ENCODE data around the gene SPNS2.
A peak's percentile ranks its signal among the peaks of the same experiment; 100 is the strongest.

Gene SPNS2, protein sequence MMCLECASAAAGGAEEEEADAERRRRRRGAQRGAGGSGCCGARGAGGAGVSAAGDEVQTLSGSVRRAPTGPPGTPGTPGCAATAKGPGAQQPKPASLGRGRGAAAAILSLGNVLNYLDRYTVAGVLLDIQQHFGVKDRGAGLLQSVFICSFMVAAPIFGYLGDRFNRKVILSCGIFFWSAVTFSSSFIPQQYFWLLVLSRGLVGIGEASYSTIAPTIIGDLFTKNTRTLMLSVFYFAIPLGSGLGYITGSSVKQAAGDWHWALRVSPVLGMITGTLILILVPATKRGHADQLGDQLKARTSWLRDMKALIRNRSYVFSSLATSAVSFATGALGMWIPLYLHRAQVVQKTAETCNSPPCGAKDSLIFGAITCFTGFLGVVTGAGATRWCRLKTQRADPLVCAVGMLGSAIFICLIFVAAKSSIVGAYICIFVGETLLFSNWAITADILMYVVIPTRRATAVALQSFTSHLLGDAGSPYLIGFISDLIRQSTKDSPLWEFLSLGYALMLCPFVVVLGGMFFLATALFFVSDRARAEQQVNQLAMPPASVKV

DNA sequence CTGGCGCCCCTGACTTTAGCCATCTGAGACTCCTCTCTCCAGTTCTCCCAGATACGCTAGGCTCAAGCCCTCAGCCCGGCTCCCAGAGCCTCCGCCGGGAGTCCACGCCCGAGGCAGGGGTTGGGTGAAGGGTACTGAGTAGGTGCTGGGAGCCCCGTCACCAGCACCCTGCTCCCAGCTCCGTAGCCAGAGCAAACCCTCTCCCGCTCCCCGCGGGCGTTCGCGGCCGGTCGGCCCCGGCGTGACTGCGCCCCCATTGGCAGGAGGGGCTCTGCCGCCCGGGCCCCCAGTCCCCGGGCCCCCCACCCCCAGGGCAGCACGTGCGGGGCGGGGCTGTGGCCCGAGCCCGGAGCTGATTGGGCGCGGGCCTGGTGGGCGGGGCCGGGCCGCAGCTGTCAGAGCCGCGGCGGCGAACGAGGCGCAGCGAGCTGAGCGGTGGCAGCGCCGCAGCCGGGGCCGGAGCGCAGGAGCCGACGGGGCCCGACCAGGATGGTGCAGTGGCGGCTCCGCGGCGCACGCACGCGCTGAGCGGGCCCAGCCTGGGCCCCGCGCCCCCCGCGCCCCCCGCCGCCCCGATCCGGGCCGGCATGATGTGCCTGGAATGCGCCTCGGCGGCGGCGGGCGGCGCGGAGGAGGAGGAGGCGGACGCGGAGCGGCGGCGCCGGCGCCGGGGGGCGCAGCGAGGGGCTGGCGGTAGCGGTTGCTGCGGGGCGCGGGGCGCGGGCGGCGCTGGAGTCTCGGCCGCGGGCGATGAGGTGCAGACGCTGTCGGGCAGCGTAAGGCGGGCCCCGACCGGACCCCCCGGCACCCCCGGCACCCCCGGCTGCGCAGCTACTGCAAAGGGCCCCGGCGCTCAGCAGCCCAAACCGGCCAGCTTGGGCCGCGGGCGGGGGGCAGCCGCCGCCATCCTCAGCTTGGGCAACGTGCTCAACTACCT is at the start of gene SPNS2:
Gene SPNS2, plus strand, starts transcription at position 421 of the 937 bp plus-strand sequence. Its CDS starts 167 bp downstream, at position 588.
- peak; percentile 41 for DNase-seq (ENCODE audit: low spot score)

DNA sequence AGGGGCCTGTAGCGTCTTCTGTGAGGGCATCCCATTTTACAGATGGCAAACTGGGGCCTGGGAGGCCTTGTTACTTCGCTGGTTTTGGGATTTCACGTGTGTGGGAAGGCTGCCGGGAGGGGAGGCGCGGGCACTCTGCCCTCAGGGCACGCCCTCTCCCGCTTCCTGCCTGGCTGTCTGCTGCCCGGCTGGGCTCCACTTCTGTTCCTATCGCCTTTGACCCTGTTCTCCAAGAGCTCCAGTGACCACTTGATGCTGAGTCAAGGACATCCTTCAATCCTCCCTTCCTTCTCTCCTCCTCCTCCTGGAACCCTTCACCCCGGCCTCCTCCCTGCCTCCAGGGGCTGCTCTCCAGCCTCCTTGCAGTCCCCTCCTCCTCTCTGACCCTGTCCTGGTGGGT is 48.9 kb upstream of the SPNS2 start:
- DNase-seq (ENCODE audit: low spot score) = no peak

DNA sequence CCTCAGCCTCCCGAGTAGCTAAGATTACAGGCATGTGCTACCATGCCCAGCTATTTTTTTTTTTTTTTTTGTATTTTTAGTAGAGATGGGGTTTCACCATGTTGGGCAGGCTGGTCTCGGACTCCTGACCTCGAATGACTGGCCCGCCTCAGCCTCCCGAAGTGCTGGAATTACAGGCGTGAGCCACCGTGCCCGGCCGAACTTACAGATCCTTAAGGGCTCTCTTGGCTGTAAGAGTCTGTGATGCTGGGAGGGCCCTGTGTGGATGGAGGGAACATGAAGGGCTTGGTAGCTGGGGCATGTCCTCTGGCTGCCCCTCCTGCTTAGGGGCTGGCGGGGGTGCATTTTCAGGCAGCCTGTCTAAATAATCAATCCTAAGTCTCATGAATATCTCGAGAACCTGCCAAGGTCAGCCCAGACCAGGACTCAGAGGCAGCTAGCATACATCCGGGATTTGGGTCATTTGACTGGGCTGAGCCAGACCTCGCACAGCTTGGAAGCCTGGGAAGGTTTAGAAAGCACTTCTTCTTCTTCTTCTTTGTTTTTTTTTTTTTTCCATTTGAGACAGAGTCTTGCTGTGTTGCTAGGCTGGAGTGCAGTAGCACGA is 47.9 kb upstream of the SPNS2 start:
- no peak for DNase-seq (ENCODE audit: low spot score)

DNA sequence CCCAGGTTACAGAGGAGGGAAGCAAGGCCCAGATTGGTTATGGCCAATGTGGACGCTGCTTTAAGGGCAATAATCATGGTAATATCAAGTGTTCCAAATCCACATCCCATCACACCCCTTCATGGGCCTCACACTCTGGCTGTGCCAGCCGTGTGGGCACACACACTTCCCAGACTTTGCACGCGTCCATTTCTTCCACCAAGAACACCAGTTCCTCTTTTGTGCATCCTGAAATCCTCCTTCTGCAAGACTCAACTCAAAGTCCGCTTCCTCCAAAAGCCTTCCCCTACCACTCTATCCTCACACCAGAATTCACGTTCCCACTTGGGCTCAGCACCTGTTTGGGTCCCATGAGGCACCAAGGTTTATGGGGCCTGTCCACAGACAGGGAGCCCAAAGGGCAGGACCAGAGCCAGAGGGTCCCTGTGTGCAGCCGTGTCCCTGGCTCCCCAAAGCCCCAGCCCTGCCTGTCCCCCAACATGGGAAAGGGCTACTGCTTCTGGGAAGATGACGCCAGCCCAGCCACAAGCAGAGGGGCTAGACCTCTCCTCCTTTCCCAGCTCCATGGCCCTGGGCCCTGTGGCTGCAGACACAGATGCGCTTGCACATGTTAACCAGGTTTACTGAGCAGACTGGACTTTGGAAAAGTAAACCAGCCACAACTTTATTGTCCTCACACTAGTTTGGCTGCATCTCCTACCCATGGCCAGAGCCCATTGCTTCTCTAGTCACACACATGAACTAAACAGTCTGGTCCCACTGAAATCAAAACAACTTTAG is 44.7 kb upstream of the SPNS2 start:
- no peak for DNase-seq (ENCODE audit: low spot score)

DNA sequence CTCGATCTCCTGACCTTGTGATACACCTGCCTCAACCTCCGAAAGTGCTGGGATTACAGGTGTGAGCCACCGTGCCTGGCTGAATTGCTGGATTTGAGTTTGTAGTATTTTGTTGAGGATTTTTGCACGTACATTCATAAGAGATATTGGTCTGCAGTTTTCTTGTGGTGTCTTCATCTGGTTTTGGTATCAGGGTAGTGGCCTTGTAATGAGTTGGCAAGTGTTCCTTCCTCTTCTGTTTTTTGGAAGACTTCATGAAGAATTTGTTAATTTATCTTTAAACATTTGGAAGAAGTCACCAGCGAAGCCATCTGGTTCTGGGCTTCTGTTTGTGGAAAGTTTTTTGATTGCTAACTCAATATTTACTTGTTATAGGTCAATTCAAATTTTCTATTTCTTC is 38.0 kb upstream of the SPNS2 start:
- DNase-seq (ENCODE audit: low spot score) = no peak

DNA sequence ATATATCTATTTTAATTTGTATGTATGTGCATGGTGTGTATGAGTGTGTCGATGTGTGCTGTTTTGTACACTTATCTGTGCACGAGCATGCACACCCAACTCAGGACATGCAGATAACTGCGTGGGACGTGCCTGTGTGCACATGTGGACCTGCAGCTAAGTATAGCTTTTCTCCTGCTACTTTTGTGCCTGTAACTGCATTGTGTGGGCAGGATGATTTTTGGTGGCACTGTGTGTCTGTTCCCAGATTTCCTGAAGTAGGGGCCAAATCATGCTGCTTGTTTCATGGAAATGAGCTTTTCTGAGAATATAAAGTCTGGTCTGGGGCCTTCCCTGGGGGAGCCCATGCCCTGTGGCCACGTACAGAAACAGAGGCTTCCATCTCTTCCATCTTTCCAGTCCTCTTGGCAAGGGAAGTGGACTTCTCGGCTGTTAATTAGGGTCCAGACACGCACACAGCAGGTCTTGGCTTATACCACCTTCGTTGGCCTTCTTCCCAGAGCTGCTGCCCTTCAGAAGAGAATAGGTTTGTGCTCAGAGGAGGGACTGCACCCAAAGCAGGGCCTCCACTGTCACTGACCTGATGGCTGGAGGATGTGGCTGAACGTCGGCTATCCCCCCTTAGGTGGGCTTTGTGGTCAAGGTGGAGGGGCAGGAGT is 34.7 kb upstream of the SPNS2 start:
- DNase-seq (ENCODE audit: low spot score) = no peak

DNA sequence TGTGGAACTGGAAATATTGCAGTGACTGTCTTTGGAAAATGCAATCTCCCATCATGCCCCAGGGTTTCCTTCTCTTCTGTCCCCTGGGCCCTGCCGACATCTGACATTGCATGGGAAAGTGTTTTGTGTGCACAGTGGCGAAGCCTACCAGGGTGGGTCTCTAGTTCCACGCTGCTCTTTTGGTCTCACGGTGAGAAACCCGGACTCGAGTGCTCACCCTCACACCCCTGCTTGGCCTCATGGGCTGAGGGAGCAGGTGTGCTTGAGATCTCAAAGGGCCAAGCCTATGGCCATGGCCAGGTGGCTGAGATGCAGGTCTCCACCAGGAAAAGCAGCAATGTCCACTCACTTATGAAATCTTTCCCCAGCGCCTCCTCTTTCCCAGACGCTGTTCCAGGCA is 32.9 kb upstream of the SPNS2 start:
- DNase-seq (ENCODE audit: low spot score) = no peak

DNA sequence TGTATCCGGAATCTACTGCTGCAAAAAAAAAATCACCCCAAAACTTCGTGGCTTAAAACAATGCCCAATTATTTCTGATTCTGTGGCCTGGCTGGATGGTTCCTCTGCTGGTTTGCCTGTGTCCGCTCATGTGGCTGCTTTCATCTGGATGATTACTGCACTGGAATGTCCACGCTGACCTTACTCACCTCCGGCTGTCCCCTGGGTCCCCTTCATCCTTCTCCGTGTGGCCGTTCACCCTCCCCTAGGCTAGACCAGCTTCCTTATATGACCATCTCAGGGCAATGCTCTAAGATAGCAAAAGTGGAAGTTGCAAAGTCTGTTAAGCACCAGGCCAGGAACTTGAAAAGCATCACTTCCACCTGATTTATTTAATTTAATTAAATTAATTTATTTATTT is 31.4 kb upstream of the SPNS2 start:
- DNase-seq (ENCODE audit: low spot score) = no peak

DNA sequence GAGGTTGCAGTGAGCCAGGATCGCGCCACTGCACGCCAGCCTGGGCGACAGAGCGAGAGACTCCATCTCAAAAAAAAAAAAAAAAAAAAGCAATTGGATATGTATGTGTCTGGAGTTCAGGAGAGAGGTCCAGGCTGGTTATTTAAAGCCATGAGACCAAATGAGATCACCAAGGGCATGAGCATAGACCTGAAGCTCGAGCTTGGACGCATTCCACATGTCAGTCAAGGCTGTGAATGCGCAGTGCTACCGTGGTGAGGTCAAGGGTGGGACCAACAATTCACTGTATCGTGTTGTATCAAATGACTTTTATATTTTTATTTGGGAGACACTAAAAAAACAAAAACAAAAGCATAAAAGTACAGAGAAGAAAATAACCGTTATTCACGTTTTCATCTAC is 29.1 kb upstream of the SPNS2 start:
- no peak for DNase-seq (ENCODE audit: low spot score)

DNA sequence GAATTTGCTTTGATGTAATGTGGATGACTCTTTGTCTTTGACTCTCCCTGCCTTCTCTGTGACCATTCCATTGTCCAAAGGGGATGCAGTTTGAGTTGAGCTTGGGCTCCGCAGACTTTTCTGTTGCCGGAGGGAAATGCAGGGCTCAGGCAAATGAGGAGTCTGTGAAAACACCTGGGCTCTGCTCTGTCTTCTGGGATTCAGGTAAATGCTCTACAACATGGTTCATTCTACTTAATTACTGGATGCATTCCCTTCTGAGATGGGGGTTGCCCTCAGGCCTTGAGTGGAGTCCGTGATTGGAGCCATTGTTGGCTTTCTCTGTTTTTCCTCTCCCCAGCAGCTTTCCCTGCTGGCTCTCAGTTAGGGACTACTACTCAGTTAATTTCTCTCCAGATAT is 26.4 kb upstream of the SPNS2 start:
- no peak for DNase-seq (ENCODE audit: low spot score)

DNA sequence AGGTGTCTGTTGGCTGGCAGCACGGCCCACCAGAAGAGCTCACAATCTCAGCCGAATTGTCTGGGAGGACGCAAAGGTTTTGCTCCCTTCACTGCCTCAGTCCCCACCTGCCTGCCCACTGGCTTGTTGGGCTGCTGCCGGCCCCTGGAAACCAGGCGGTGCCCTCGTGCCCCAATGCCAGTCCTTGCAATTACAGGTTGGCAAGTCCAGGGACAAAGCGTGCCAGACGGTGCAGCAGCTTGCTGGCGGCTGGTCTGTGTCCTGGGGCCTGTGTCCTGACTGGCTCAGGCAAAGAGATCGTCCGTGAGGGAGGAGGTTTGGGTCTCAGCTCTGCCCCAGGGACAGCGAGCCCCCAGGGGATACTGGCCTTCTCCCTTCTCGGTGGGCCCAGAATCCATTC is 24.6 kb upstream of the SPNS2 start:
- DNase-seq (ENCODE audit: low spot score) = no peak

DNA sequence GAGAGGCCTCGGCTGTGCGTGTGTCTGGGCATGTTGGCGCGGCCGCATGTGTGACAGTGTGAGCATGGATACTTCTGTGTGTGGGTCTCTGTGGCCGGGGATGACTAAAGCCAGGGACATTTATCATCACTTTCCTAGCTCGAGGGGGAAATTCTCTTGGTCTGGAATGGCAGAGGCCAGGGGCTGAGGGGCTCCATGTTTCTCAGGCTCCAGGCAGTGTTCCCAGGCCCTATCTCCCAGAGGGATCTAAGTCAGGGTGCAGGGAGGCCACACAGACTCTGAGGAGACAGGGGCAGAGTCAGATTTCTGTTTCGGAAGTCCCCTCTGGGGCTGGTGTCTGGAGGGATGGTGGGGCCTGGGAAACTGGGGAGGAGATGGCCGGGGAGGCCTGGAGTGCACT is 23.7 kb upstream of the SPNS2 start:
- DNase-seq (ENCODE audit: low spot score) = no peak

DNA sequence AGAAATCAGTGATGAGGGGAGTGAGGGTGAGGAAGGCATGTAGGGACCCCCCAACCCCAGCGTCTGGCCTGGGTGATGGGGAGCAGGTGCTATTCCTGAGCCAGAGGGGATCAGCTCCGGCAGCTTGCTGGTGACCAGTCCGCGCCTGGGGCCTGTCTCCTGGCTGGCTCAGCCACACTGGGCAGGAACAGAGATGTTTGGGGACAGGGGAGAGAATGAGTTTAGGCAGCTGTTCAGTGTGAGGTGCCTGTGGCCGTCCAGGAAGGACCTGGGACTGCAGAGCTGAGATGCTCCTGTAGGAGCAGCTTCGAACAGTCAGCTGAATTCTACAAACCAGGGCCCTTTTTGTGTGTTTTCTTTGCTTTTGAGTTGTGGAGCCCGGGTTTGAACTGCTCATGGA is 23.2 kb upstream of the SPNS2 start:
- DNase-seq (ENCODE audit: low spot score) = no peak

DNA sequence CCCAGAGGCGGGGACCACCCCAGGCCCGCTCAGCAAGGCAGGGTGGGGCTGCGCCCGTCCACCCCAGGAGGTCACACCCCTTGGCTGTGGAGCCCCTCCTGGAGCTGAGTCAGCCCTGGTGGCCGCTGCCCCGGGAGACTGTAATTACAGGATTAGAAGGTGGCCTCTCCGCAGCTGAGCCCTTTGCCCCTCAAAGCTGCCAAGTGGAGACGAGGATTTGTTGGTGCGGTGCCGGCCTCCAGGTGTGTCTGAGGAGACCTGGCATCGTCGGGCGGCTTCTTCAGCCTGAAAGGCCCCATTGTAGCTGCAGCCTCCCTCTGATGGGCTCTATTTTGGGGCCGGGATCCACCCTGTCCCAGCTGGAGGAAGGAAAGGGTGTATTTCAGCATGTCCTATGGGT is 22.7 kb upstream of the SPNS2 start:
- DNase-seq (ENCODE audit: low spot score) = no peak

DNA sequence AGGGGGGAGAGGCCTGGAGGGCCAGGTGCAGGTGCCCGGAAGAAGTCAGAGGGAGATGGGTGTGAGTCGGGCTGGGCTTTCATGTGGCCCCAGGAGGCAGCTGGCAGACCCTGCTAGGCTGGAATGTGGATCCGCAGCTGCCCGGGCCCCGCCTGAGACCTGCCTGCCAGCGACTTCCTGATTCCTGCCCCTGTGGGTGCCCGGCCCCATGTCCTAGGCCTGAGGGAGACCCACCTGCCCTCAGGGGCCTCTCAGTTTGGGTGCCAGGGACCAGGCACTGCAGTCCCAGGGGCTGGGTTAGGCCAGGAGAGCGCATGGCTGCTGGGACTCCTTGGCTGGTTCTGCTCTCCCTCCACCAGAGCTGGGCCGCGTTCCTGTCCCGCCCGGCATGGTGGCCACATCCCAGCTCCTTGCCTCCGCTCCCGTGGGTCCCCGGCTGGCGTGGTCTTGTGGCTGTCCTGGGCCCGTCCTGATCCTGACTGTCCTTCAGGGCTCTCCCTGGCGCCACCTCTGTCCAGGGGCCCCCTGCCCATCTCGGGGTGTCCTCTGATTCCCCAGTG is 22.1 kb upstream of the SPNS2 start:
- DNase-seq (ENCODE audit: low spot score) = no peak

DNA sequence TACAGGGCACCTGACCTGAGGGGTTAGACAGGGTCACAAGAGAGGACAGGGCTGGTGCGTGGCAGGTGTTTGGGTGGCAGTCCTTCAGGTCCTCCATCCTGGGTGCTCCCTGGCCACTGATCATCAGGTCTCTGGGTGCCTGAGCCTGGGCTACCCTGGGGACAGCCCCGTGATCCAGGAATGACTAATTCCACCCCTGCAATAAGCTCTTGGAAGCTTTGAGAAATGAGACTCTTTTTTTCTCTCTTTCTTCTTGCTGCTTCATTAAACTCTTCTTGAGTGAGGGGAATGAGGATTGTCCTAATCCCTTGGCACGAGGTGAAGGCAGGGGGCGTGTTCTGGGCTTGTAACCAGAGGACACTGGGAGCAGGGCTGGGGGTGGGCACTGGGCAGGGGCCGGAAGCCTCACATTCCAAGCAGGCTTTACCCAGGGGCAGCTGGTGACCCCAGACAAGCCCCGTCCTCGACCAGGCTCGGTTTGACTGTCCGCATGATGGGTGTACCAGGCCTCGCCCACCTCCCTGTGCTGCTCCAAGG is 21.4 kb upstream of the SPNS2 start:
- no peak for DNase-seq (ENCODE audit: low spot score)

DNA sequence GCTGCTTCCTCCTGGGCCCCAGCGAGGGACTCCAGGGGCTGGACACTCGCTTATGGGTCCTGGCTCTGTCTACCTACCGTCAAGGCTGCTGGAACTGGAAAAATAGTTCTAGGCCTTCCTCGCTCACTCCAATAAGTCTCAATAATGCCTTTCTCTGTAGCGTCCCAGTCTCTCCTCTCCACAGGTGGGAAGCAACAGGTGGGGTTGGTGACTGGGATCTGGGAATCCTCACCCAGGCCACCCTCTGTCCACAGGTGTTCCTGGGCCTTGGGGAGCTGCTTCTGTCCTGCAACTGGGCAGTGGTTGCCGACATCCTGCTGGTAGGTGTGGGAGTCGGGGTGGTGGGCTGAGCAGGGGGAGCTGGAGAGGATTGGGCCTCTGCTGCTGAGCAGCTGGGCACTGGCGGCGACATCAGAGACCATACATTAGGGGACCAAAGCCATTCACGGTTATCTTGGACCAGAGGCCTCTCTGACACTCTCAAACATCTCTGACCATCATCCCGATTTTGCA is 20.3 kb upstream of the SPNS2 start:
- DNase-seq (ENCODE audit: low spot score) = no peak

DNA sequence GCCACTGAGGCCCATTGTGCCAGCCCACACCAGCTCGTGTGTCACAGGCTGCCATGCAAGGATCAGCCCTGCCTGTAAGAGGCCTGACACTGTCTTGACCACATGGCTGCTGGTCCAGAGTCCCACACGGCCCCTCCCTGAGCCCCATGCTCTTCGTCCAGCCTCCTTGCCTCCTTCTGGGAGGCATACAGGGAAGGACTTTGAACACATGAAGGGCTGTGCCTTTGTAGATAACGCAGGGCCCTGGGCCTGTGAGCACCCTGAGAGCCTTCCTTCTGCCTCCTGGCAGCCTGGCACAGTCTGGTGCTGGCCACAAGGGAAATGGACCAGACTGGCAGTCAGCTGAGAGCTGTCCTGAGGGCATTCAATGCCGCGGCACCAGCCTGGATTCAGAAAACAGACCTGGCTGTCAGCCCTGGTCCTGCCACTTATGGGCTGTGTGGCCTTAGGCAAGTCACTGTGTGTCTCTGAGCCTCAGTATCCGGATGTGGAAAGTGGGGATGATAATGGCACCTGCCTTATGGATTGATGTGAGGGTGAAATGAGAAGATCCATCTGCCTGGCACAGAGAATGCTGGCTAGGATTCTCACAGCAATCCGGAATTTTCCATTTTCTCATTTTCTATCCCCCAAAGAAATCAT is 19.2 kb upstream of the SPNS2 start:
- DNase-seq (ENCODE audit: low spot score) = no peak

DNA sequence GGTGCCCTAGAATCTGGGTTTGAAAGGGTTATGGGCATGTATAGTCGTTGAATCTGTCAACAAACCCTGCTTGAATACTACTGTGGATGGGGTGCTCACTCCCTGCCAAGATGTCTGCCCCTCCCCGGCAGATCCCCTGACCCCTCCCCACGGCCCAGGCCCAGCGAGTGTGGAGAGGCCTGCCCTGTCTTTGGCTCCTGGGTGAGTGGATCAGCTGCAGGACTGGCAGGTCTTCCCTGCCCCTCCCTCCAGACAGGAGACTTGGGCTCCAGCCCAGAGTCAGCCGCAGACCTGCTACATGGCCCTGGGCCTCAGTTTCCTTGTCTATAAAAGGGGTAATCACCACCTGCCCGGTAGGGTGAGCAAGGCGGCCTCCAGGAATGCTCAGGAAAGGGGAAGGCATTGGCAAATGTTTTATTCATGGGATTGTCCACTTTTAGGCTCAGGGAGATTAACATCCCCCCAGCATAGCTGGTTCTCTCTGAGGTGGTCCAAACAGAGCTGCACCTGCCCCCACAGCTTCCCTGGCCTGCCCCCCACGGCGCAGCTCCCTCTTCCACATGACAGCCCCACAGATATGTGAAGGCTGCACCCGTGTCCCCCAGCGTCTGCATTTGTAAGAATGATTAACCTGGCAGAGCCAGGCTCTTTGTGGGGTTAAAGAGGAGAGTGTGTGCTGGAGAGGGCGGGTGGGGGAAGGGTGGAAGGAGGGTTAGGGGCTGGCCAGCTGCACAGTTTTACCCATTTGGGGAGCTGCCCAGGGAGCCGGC is 18.5 kb upstream of the SPNS2 start:
- DNase-seq (ENCODE audit: low spot score) = no peak
